ENCODE measurements around the gene MCM3.

MCM3 gene

GRCh38 chr6:52217761-52218160, 66.8 kb downstream of the MCM3 start:
- CTCF ChIA-PET: interaction anchor here (0.6 kb wide), 1 partner anchor 24 kb away, joined by 4 read pairs; no protein-coding TSS in a partner anchor

GRCh38 chr6:52216932-52217575, 67.5 kb downstream of the MCM3 start:
- ChIA-PET POLR2A (no interaction called here), CTCF (no interaction called here)
- DNase-seq (ENCODE audit: extremely low spot score): no peak
- TF ChIP-seq LEF1 (IDR thresholded peaks at IDR 0.05; ENCODE audit: borderline replicate concordance) (no peak), FOXM1 (IDR thresholded peaks at IDR 0.05; ENCODE audit: borderline replicate concordance) (no peak), ZNF384 (IDR thresholded peaks at IDR 0.05) (no peak), ELF4 (IDR thresholded peaks at IDR 0.05) (no peak), HDGF (IDR thresholded peaks at IDR 0.05; ENCODE audit: borderline replicate concordance) (no peak), FOXA1 (IDR thresholded peaks at IDR 0.05) (no peak), SUZ12 (IDR thresholded peaks at IDR 0.05) (no peak), FOXK2 (IDR thresholded peaks at IDR 0.05) (no peak), CTBP1 (IDR thresholded peaks at IDR 0.05; ENCODE audit: borderline replicate concordance) (no peak), SP1 (IDR thresholded peaks at IDR 0.05) (no peak), ARNT (IDR thresholded peaks at IDR 0.05) (no peak), TARDBP (IDR thresholded peaks at IDR 0.05) (no peak)

More at GRCh38 chr6:52217761-52218160, 66.8 kb downstream of the MCM3 start:
- no peak for DNase-seq (ENCODE audit: extremely low spot score)
- TF ChIP-seq SP1 (IDR thresholded peaks at IDR 0.05): no peak
- no peak for TF ChIP-seq FOXA1 (IDR thresholded peaks at IDR 0.05)
- no peak for TF ChIP-seq PKNOX1 (IDR thresholded peaks at IDR 0.05)
- TF ChIP-seq NFRKB (IDR thresholded peaks at IDR 0.05): no peak
- no peak for TF ChIP-seq ZNF384 (IDR thresholded peaks at IDR 0.05)
- TF ChIP-seq L3MBTL2 (conservative IDR thresholded peaks at IDR 0.05): no peak
- no peak for TF ChIP-seq SUZ12 (IDR thresholded peaks at IDR 0.05)
- TF ChIP-seq TARDBP (IDR thresholded peaks at IDR 0.05): no peak
- TF ChIP-seq BHLHE40 (IDR thresholded peaks at IDR 0.05; ENCODE audit: borderline replicate concordance): no peak
- no peak for TF ChIP-seq HDGF (IDR thresholded peaks at IDR 0.05; ENCODE audit: borderline replicate concordance)
- no peak for TF ChIP-seq LEF1 (IDR thresholded peaks at IDR 0.05; ENCODE audit: borderline replicate concordance)
- no peak for TF ChIP-seq ELF4 (IDR thresholded peaks at IDR 0.05)
- no peak for TF ChIP-seq FOXK2 (IDR thresholded peaks at IDR 0.05)
- TF ChIP-seq CTBP1 (IDR thresholded peaks at IDR 0.05; ENCODE audit: borderline replicate concordance): no peak
- no peak for TF ChIP-seq FOXM1 (IDR thresholded peaks at IDR 0.05; ENCODE audit: borderline replicate concordance)
- no peak for TF ChIP-seq ARNT (IDR thresholded peaks at IDR 0.05)
- POLR2A ChIA-PET: no interaction called here

DNA sequence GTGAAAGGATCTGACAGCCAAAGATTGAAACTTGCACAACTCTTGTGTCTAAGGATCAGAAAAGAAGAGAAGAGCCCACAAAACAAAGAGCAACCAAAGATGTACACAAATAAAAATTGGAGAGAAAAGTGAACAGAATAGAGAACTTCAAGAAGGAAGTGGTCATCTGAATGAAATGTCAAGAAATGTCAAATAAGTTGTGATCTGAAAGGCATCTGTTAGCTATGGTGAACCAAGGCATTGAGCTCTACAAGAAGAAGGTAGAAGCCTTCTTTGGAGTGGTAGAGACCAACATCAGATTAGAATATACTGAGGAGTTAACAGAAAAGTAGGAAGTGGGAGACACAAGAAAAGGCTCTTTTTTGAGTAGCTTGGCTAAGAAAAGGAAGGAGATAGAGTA, 68.8 kb downstream of the MCM3 start:
- ChIA-PET POLR2A (no interaction called here), CTCF (no interaction called here)
- TF ChIP-seq FOXK2 (IDR thresholded peaks at IDR 0.05) (no peak), ARNT (IDR thresholded peaks at IDR 0.05) (no peak), TARDBP (IDR thresholded peaks at IDR 0.05) (no peak), FOXM1 (IDR thresholded peaks at IDR 0.05; ENCODE audit: borderline replicate concordance) (no peak), L3MBTL2 (conservative IDR thresholded peaks at IDR 0.05) (no peak), BHLHE40 (IDR thresholded peaks at IDR 0.05; ENCODE audit: borderline replicate concordance) (no peak), HDGF (IDR thresholded peaks at IDR 0.05; ENCODE audit: borderline replicate concordance) (no peak), LEF1 (IDR thresholded peaks at IDR 0.05; ENCODE audit: borderline replicate concordance) (no peak), ELF4 (IDR thresholded peaks at IDR 0.05) (no peak), CTBP1 (IDR thresholded peaks at IDR 0.05; ENCODE audit: borderline replicate concordance) (no peak)
- DNase-seq (ENCODE audit: extremely low spot score): no peak

All from HEK293T (cell line).